HepG2 (cell line): ENCODE results near the gene TAAR9. TPM values are rescaled to one million over a fixed set of nuclear protein-coding genes. Genes with fewer than 3 reads are reported as not detected.
A peak's percentile ranks its signal among the peaks of the same experiment; 100 is the strongest.

Experiments
- ARNTL ChIP-seq: sonication (generic); formaldehyde crosslinking; IDR thresholded peaks from 2 replicates; pipeline ENCODE4 v1.4.0; 2020; ENCODE audit warnings: mild to moderate bottlenecking, missing genetic modification reagents
- ATF7 ChIP-seq, 2 experiments: fragments of 450-650 bp in 1 of 2; sonication (generic) in 1 of 2; formaldehyde crosslinking in 1 of 2; IDR thresholded peaks; 2 replicates each; pipeline versions ENCODE4 v1.4.0 to v1.6.1; 2016 to 2020; ENCODE audit warnings: antibody characterized with exemption in 1 of 2, mild to moderate bottlenecking in 1 of 2, missing genetic modification reagents in 1 of 2
- CEBPG ChIP-seq: IDR thresholded peaks from 2 replicates; pipeline ENCODE4 v1.6.1; 2016
- CREB1 ChIP-seq, 2 experiments: fragments of 450-650 bp in 1 of 2; IDR thresholded peaks; 2 replicates each; pipeline ENCODE4 v1.6.1; 2016 to 2017; ENCODE audit warnings: control low read depth in 1 of 2, mild to moderate bottlenecking in 1 of 2, missing compliant biosample characterization in 1 of 2, missing genetic modification characterization in 1 of 2
- DR1 ChIP-seq: sonication (generic); formaldehyde crosslinking; IDR thresholded peaks from 2 replicates; pipeline ENCODE4 v1.8.0; 2021; ENCODE audit warnings: mild to moderate bottlenecking, missing genetic modification reagents, inconsistent platforms
- ELF3 ChIP-seq: IDR thresholded peaks from 2 replicates; pipeline ENCODE4 v1.6.1; 2016; ENCODE audit warnings: missing genetic modification reagents, missing compliant biosample characterization
- FOXA1 ChIP-seq, 2 experiments: fragments of 450-650 bp in 1 of 2; sonication (generic) in 1 of 2; formaldehyde crosslinking in 1 of 2; IDR thresholded peaks; 2 replicates each; pipeline versions ENCODE4 v1.4.0 to v1.6.1; 2016 to 2020; ENCODE audit warnings: missing genetic modification reagents in 1 of 2
- FOXK2 ChIP-seq: fragments of 450-650 bp; IDR thresholded peaks from 2 replicates; pipeline ENCODE4 v1.6.1; 2016
- HIVEP1 ChIP-seq: sonication (generic); formaldehyde crosslinking; IDR thresholded peaks from 2 replicates; pipeline ENCODE4 v1.4.0; 2020; ENCODE audit warnings: mild to moderate bottlenecking, missing genetic modification reagents
- HMG20A ChIP-seq: IDR thresholded peaks from 2 replicates; pipeline ENCODE4 v1.6.1; 2016; ENCODE audit warnings: borderline replicate concordance
- HOXA7 ChIP-seq: sonication (generic); formaldehyde crosslinking; IDR thresholded peaks from 2 replicates; pipeline ENCODE4 v1.8.1; 2022; ENCODE audit warnings: mild to moderate bottlenecking, missing genetic modification reagents, moderate library complexity
- NFKBIZ ChIP-seq: IDR thresholded peaks from 2 replicates; pipeline ENCODE4 v1.6.1; 2018; ENCODE audit warnings: missing genetic modification reagents, missing compliant biosample characterization
- PRMT3 ChIP-seq: sonication (generic); formaldehyde crosslinking; IDR thresholded peaks from 2 replicates; pipeline ENCODE4 v1.8.1; 2022; ENCODE audit warnings: low read depth, mild to moderate bottlenecking, moderate library complexity, missing genetic modification reagents, borderline replicate concordance
- SOX13 ChIP-seq, 3 experiments: fragments of 450-650 bp in 1 of 3; sonication (generic) in 1 of 3; formaldehyde crosslinking in 1 of 3; IDR thresholded peaks in 2 of 3; conservative IDR thresholded peaks in 1 of 3; 2 replicates each; pipeline versions ENCODE4 v1.5.0 to v1.6.1; 2016 to 2020; ENCODE audit warnings: antibody characterized with exemption in 1 of 3, mild to moderate bottlenecking in 1 of 3, missing compliant biosample characterization in 1 of 3, missing genetic modification reagents in 1 of 3, moderate library complexity in 1 of 3
- YEATS4 ChIP-seq: sonication (generic); formaldehyde crosslinking; IDR thresholded peaks from 2 replicates; pipeline ENCODE4 v1.4.0; 2020; ENCODE audit warnings: missing genetic modification reagents, borderline replicate concordance
- ZBTB39 ChIP-seq: sonication (generic); formaldehyde crosslinking; IDR thresholded peaks from 2 replicates; pipeline ENCODE4 v1.5.0; 2020; ENCODE audit warnings: missing genetic modification reagents
- ZFYVE20 ChIP-seq: sonication (generic); formaldehyde crosslinking; IDR thresholded peaks from 2 replicates; pipeline ENCODE4 v1.8.0; 2023; ENCODE audit warnings: low read depth, mild to moderate bottlenecking, moderate library complexity, missing genetic modification reagents, borderline replicate concordance
- ZKSCAN8 ChIP-seq: IDR thresholded peaks from 2 replicates; pipeline ENCODE4 v1.6.1; 2016; ENCODE audit warnings: borderline replicate concordance, missing genetic modification reagents, missing compliant biosample characterization
- ZNF253 ChIP-seq: sonication (generic); formaldehyde crosslinking; IDR thresholded peaks from 2 replicates; pipeline ENCODE4 v1.8.0; 2022; ENCODE audit warnings: mild to moderate bottlenecking, missing genetic modification reagents, borderline replicate concordance
- ZNF790 ChIP-seq: sonication (generic); formaldehyde crosslinking; IDR thresholded peaks from 2 replicates; pipeline ENCODE4 v1.8.0; 2022; ENCODE audit warnings: missing genetic modification reagents, mild to moderate bottlenecking, borderline replicate concordance
- polyA plus RNA-seq, 8 experiments: library from polyadenylated mRNA; depleted of rRNA in 3 of 8; stranded (reverse) in 7 of 8; unstranded in 1 of 8; fragments of >200 nt; fragmentation: Illumina TruSeq in 4 of 8; extraction: Trizol in 4 of 8; gene quantifications; 2 replicates each; pipeline versions ENCODE4 v1.2.1 to v1.2.3, GENCODE V29; 2011 to 2016; ENCODE audit warnings: low read depth in 4 of 8, missing spikeins in 1 of 8, mixed read lengths in 1 of 8; ENCODE audit not compliant: insufficient read depth in 1 of 8
- total RNA-seq, 5 experiments: library from RNA; depleted of rRNA; stranded (reverse); fragments of >200 nt; fragmentation: Illumina TruSeq; extraction: Trizol; gene quantifications; 2 replicates each; pipeline ENCODE4 v1.2.3, GENCODE V29; 2016; ENCODE audit warnings: low read depth in 1 of 5
- TF ChIP-seq, protein P1 (sequence below): IDR thresholded peaks from 2 replicates; pipeline ENCODE4 v1.6.1; 2016
- TF ChIP-seq, protein P2 (sequence below): sonication (generic); formaldehyde crosslinking; conservative IDR thresholded peaks from 2 replicates; pipeline ENCODE4 v1.4.0; 2020; ENCODE audit warnings: mild to moderate bottlenecking, missing genetic modification reagents, moderate library complexity

The TAAR9 gene
- total and polyA plus RNA-seq, 2 of the 13 experiments (the other 11 are each of a cell fraction or from before 2014, with no cell fraction given) = 0.07 TPM; not detected in 1

DNA sequence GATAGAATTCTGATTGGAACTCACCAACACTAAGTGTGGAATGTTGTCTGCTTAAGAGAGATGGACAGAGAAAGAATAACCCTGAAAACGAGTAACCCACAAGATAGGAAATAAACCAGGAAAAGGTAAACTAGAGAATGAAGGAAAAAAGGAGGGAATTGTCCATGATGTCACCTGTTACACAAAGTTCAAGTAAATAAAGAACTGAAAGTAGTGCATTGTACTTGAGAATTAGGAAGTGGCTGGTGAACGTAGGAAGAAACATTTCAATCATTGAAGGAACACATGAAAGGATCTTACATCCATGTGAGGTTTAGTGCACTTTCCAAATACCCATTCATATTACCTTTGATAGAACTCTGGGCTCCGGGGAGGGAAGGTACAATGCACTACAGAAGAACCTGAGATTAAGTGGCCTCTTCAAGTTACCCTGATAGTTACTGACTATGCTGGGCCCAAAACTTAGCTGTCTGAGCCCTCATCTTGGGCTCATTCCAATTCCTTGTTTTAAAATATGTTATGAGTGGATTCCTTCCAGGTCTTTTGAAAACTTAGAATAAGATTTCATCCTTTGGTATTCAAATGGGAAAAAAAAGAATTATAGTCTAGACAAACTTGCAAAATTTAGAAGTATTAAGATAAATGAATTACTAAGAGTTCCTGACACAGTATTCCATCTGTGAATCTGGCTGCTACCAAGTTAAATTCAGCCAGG lies 24.1 kb upstream of the TAAR9 start (continued):
- TF ChIP-seq ZBTB39 (CRISPR knock-in tag) (no peak), YEATS4 (peak; percentile 31; the same call in 1 of the 2 replicates), ARNTL (CRISPR knock-in tag) (no peak), FOXA1 (IDR thresholded peaks at IDR 0.05) (no peak), FOXA1 (CRISPR knock-in tag; IDR thresholded peaks at IDR 0.05) (peak; percentile 78), ZKSCAN8 (CRISPR knock-in tag) (no peak), DR1 (CRISPR knock-in tag) (no peak), ZNF790 (CRISPR knock-in tag) (no peak), HOXA7 (CRISPR knock-in tag) (no peak), CREB1 (IDR thresholded peaks at IDR 0.05) (no peak), CREB1 (CRISPR knock-in tag; IDR thresholded peaks at IDR 0.05) (peak; percentile 17; the same call in 1 of the 2 replicates), ZNF253 (CRISPR knock-in tag) (no peak), HIVEP1 (CRISPR knock-in tag) (no peak), HMG20A (CRISPR knock-in tag) (no peak), NFKBIZ (no peak), ZFYVE20 (CRISPR knock-in tag) (no peak), ATF7 (IDR thresholded peaks at IDR 0.05) (peak; percentile 84), ATF7 (CRISPR knock-in tag; IDR thresholded peaks at IDR 0.05) (no peak; the same call in 1 of the 2 replicates), FOXK2 (0 out of 2 replicates have a peak, but pooled peaks have one; percentile 21), CEBPG (CRISPR knock-in tag) (no peak), PRMT3 (no peak), SOX13 (IDR thresholded peaks at IDR 0.05) (no peak), SOX13 (CRISPR knock-in tag; conservative IDR thresholded peaks at IDR 0.05 in 1 of 2, IDR thresholded peaks at IDR 0.05 in 1 of 2) (peak in 1 of 2 experiments; percentile 19; a peak in 1 of 4 replicates), ELF3 (CRISPR knock-in tag) (peak; percentile 40; the same call in 1 of the 2 replicates)
- TF ChIP-seq, protein P1, sequence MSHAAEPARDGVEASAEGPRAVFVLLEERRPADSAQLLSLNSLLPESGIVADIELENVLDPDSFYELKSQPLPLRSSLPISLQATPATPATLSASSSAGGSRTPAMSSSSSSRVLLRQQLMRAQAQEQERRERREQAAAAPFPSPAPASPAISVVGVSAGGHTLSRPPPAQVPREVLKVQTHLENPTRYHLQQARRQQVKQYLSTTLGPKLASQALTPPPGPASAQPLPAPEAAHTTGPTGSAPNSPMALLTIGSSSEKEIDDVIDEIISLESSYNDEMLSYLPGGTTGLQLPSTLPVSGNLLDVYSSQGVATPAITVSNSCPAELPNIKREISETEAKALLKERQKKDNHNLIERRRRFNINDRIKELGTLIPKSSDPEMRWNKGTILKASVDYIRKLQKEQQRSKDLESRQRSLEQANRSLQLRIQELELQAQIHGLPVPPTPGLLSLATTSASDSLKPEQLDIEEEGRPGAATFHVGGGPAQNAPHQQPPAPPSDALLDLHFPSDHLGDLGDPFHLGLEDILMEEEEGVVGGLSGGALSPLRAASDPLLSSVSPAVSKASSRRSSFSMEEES (CRISPR knock-in tag) = no peak
- TF ChIP-seq, protein P2, sequence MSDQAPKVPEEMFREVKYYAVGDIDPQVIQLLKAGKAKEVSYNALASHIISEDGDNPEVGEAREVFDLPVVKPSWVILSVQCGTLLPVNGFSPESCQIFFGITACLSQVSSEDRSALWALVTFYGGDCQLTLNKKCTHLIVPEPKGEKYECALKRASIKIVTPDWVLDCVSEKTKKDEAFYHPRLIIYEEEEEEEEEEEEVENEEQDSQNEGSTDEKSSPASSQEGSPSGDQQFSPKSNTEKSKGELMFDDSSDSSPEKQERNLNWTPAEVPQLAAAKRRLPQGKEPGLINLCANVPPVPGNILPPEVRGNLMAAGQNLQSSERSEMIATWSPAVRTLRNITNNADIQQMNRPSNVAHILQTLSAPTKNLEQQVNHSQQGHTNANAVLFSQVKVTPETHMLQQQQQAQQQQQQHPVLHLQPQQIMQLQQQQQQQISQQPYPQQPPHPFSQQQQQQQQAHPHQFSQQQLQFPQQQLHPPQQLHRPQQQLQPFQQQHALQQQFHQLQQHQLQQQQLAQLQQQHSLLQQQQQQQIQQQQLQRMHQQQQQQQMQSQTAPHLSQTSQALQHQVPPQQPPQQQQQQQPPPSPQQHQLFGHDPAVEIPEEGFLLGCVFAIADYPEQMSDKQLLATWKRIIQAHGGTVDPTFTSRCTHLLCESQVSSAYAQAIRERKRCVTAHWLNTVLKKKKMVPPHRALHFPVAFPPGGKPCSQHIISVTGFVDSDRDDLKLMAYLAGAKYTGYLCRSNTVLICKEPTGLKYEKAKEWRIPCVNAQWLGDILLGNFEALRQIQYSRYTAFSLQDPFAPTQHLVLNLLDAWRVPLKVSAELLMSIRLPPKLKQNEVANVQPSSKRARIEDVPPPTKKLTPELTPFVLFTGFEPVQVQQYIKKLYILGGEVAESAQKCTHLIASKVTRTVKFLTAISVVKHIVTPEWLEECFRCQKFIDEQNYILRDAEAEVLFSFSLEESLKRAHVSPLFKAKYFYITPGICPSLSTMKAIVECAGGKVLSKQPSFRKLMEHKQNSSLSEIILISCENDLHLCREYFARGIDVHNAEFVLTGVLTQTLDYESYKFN (CRISPR knock-in tag) = 0 out of 2 replicates have a peak, but pooled peaks have one; percentile 31
